Activated naive CD4-positive, alpha-beta T cell treated with anti-CD3 and anti-CD28 coated beads, Interleukin-2, amount 50 U/mL, for 16 hours (primary cell): ENCODE results near the gene ACAT2.
"Not testable (repeated sequence)": the region's sequence is repeated elsewhere in the genome, so short reads cannot be mapped to it uniquely, and the experiment has no call there.

Experiments
- DNase-seq: peaks from one replicate; pipeline ENCODE4 v3.0.0-alpha.2; 2020

ACAT2 gene

GRCh38 chr6:159761873-159762680, at the start of gene ACAT2:
ACAT2 (plus strand) TSS chr6:159762045; CDS start chr6:159762088, 43 bp downstream.
- DNase-seq, result peak; percentile 92

GRCh38 chr6:159712389-159712788, 49.5 kb upstream of the ACAT2 start:
- DNase-seq, result not testable (repeated sequence)

DNA sequence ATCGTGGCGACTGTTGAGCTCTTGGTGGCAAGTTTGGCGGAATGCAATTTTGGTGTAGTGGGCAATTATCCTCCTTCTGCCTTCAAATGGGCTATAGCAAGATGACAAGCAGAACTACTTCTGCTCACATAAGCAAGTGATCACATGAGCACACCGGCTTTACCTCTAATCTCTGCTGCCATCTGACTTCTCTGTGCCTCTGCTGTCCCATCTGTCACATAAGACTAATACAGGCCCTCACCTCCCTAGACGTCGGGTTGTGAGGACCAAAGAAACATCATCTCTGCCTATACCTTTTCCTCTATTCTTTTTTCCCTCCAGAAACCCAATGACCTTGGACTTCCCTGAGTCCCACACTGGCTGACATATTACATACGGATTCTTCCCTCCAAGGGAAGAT, 47.9 kb upstream of the ACAT2 start:
- no peak for DNase-seq

GRCh38 chr6:159714404-159714803, 47.4 kb upstream of the ACAT2 start:
- DNase-seq, result no peak

- DNase-seq, result no peak
These were observed 46.7 kb upstream of the ACAT2 start for GRCh38 chr6:159715166-159715565.

DNA sequence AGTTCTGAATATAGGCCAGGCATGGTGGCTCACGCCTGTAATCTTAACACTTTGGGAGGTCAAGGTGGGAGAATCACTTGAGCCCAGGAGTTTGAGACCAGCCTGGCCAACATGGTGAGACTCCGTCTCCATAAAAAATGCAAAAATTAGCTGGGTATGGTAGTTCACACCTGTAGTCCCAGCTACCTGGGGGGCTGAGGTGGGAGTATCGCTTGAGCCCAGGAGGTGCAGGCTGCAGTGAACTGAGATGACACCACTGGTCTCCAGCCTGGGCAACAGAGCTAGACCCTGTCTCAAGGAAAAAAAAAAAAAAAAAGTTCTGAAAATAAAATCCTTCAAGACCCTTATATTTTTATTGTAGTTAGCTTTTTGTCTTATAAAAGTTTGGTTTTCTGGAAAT, 46.2 kb upstream of the ACAT2 start:
- no peak for DNase-seq

GRCh38 chr6:159716247-159717096, 45.4 kb upstream of the ACAT2 start:
- DNase-seq, result no peak

GRCh38 chr6:159718634-159719033, 43.2 kb upstream of the ACAT2 start:
- DNase-seq, result no peak

GRCh38 chr6:159719287-159719686, 42.6 kb upstream of the ACAT2 start:
- no peak for DNase-seq

DNA sequence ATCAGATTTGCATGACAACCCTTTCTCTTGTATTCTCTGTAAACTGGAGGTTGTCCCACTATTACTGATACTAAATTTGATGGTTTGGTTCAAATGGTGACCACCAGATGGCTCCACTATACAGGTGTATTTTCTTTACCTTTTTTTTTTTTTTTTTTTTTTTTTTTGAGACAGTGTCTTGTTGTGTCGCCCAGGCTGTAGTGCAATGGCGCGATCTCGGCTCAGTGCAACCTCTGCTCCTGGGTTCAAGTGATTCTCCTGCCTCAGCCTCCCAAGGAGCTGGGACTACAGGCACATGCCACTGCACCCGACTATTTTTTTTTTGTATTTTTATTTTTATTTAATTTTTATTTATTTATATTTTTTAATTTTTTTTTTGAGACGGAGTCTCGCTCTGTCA, 41.1 kb upstream of the ACAT2 start:
- DNase-seq, result peak; percentile 21

- DNase-seq, result not testable (repeated sequence)
These were observed 39.9 kb upstream of the ACAT2 start for GRCh38 chr6:159721981-159722380.

DNA sequence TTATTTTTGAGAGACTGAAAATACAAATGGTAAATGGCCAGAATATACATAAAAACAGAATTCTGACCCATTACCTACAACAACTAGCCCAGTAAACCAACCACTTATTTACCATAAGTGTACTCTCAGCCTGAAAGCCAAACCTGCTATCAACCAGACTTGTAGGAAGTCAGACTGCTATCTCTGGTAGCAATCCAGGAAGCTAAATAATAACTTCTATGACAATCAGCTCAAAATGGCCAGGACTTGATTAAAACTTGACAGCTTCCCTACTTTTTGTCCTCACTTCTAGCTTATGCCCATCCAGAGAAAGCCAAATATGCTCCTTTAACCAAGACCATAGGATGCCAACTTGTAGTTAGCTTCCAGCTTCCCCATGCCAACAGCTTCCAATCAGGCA, 39.2 kb upstream of the ACAT2 start:
- no peak for DNase-seq

GRCh38 chr6:159723259-159723658, 38.6 kb upstream of the ACAT2 start:
- DNase-seq, result no peak

DNA sequence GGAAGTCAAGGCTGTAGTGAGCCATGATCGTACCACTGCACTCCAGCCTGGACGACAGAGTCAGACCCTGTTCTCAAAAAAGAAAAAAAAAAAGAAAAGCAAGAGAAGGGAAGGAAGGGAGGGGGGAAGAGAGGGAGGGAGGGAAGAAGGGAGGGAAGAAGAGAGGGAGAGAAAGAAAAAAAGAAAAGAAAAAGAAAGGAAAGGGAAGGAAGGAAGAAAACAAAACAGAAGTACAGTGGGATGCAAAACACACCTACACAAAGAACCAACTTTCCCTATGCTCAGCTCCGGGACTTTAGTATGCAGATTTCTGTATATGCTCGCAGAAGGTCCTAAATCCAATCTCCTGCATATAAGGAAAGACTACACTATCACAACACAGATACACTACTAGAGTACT, 37.1 kb upstream of the ACAT2 start:
- no peak for DNase-seq

DNA sequence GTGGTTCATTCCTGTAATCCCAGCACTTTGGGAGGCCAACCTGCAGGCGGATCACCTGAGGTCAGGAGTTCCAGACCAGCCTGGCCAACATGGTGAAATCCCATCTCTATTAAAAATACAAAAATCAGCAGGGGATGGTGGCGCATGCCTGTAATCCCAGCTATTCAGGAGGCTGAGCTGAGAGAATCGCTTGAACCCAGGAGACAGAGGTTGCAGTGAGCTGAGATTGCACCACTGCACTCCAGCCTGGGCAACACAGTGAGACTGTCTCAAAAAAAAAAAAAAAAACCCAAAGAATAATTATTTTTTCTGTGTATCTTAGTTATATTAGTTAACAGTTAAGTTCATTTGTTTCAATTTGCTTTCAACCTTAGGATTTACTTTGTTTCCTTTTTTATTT, 36.6 kb upstream of the ACAT2 start:
- DNase-seq, result not testable (repeated sequence)

DNA sequence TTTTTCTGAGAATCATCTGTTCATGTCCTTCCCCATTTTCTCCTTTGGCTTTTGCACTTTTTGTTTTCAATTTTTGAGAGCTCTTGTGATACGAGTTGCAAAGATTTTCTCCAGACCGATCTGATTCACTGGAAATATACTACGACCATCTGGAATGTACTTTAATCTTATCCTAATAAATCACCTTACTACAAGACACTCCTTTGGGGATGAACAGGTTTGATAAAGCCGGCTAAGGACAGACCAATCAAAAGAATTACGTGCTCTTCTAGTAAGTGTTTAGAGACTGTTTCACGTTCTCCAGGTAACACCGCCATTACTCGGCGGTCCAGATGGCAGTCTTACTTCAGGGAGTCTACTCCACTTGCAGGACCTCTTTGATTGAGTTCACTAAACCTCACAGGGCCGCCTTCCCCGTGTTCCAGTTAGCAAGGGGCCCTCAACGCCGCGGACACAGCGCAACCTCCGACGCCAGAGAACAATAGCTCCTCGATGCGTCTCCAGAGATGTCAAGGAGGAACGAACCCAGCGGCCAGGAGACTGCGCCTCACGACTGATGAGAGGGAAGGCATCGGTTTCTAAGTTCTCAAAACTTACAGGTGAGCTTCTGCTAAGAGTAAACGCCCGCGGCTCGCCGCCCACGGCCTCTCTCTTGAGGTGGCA, 35.5 kb upstream of the ACAT2 start:
- DNase-seq, result no peak

- peak; percentile 98 for DNase-seq
These were observed 34.7 kb upstream of the ACAT2 start, which contains the start of gene WTAP for GRCh38 chr6:159726918-159727716. WTAP (plus strand) TSS chr6:159727506; CDS start chr6:159736266, 8,760 bp downstream.

- DNase-seq, result no peak
These were observed 34.0 kb upstream of the ACAT2 start for GRCh38 chr6:159727717-159728445.

DNA sequence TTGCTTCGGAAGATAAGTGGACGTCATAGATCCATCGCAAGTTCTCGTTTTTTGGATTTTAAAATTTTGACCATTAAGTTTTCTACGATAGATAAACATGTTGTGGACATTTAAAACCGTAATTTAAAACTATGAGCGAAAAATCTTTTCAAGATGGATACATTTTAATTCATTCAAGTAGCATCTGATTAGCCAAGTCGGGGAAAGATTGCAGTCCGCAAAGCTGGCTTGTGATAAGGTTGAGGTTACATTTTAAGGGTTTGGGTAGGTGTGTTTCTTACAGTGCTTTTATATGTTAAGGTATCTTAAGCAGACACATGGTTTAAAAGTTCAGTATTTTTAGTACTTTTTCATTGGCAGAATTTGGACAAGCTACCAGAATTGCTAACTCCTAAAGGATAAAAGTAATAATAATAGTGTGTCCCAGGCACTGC, 33.3 kb upstream of the ACAT2 start:
- no peak for DNase-seq

- no peak for DNase-seq
These were observed 32.1 kb upstream of the ACAT2 start for GRCh38 chr6:159729598-159730331.

- DNase-seq, result no peak
These were observed 31.5 kb upstream of the ACAT2 start for GRCh38 chr6:159730332-159730676.
